ENCODE results near the gene SIGLEC12.

DNA sequence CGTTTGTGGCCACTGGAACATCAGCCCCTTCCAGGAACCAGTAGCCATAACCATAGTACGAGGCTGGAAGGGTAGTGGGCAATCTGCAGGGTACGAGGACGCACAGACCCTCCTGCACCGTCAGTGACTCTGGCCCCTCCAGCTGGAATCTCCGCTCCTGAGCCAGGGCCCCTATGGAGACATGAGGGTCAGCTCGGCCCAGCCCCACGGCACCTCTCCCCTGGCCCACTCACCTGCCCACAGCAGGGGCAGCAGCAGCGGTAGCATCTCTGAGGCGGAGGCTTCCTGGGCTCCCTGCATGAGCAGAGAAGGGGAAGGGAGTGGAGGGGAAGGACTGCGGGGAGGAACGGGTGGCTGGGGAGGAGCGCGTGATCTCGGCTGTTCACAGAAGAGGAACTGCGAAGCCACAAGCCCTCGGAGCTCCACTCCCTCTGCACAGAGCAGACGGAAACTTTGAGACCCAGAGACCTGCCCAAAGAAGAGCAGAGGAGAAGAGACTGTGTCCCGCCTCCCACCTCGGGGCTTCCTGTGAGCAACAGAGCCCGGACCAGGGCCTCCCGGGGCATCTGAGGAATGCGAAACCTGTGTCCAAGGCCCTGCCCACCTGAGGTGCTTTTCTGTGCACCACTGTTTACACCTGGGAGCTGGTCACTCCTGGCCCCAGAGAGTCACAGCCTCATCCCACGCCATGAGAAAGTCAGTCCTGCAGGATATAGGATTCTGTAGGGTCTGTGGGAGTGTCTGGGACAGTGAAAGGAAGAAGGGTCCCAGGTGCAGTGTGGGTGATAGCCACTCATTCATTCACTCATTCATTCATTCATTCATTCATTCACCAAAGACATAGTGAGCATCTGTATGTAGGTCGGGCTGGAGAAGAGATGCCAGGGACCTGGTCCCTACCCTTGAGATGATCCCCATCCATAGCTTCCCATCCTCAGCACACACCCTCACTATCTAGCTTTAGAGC lies 30.0 kb upstream of the SIGLEC12 start, which contains the start of gene SIGLEC6:
- no peak for TF ChIP-seq EZH2 (IDR thresholded peaks at IDR 0.05)
- no peak for TF ChIP-seq POLR2AphosphoS5 (IDR thresholded peaks at IDR 0.05; ENCODE audit: borderline replicate concordance, low read depth, low read length)

Measured in SK-N-MC (cell line).